WTC11 (cell line): ENCODE measurements around the gene KIAA0408. TPM values are rescaled to one million over a fixed set of nuclear protein-coding genes. Genes with fewer than 3 reads are reported as not detected.

ENCODE experiments used
- total RNA-seq: library from RNA; stranded (reverse); gene quantifications from 3 replicates; pipeline ENCODE4 v1.2.3, GENCODE V29; 2021

Gene KIAA0408
- total RNA-seq, 1 experiment from 2014 or later, result 12.2 TPM

Other genes with a start within 250 kb of the KIAA0408 start
- 27.3 to 30.4 TPM (median 30.0 TPM) in 3 replicates for gene RNF146, start 192.5 kb downstream of the KIAA0408 start, total RNA-seq
- 43.1 to 60.0 TPM (median 44.3 TPM) in 3 replicates for gene ECHDC1, start 115.8 kb downstream of the KIAA0408 start, total RNA-seq
- gene C6orf58, start 117.8 kb upstream of the KIAA0408 start, total RNA-seq, result not detected in 3 replicates